HEK293 (cell line): ENCODE measurements around the gene ACACB.

ENCODE experiments used
- CTCF ChIA-PET: fragments of 350-600 bp; formaldehyde crosslinking; extraction: SDS; loops from one replicate; lab custom pipeline; 2021; ENCODE audit warnings: antibody characterized with exemption; lab: Yijun Ruan, JAX
- POLR2A ChIA-PET: fragments of 300-600 bp; formaldehyde crosslinking; extraction: SDS; loops from one replicate; lab custom pipeline; 2020; ENCODE audit warnings: antibody characterized with exemption, inconsistent platforms; lab: Yijun Ruan, JAX
- H3K27ac ChIP-seq: fragments of 200-500 bp; sonication (Bioruptor generic); 2 replicates; pipeline ENCODE4 v1.5.1; 2014; ENCODE audit warnings: low read depth, low read length, control low read depth, inconsistent platforms; ENCODE audit errors: extremely low read depth
- H3K36me3 ChIP-seq, 2 experiments: fragments of 200-500 bp in 1 of 2; sonication (Bioruptor generic) in 1 of 2; 1 replicate in 1 of 2; 2 replicates in 1 of 2; pipeline ENCODE4 v1.5.1; 2014 to 2017; ENCODE audit warnings: inconsistent platforms in 2 of 2, low read length in 2 of 2; ENCODE audit not compliant: control insufficient read depth in 2 of 2, insufficient read depth in 1 of 2
- H3K4me1 ChIP-seq: fragments of 200-500 bp; sonication (Bioruptor generic); 2 replicates; pipeline ENCODE4 v1.5.1; 2014; ENCODE audit warnings: mild to moderate bottlenecking, low read length, inconsistent platforms; ENCODE audit not compliant: control insufficient read depth, insufficient read depth
- H3K4me3 ChIP-seq: 2 replicates; pipeline ENCODE4 v1.5.1; 2011; ENCODE audit warnings: low read depth, mild to moderate bottlenecking, control low read depth, low read length, moderate library complexity
- H3K9me3 ChIP-seq: fragments of 200-500 bp; sonication (Bioruptor generic); 2 replicates; pipeline ENCODE4 v1.5.1; 2014; ENCODE audit warnings: low read depth, low read length, inconsistent platforms; ENCODE audit not compliant: control insufficient read depth, insufficient read depth
- CTCF ChIP-seq: fragments of 450-650 bp; formaldehyde crosslinking; IDR thresholded peaks from 2 replicates; pipeline ENCODE4 v1.5.1; 2016; ENCODE audit warnings: missing biosample characterization, missing genetic modification characterization
- MYNN ChIP-seq: fragments of 450-650 bp; formaldehyde crosslinking; IDR thresholded peaks from 2 replicates; pipeline ENCODE4 v1.5.1; 2016; ENCODE audit warnings: missing biosample characterization, missing genetic modification characterization, borderline replicate concordance
- PRDM1 ChIP-seq: fragments of 450-650 bp; formaldehyde crosslinking; IDR thresholded peaks from 2 replicates; pipeline ENCODE4; 2016; ENCODE audit warnings: missing biosample characterization, missing genetic modification characterization
- TCF7L2 ChIP-seq: IDR thresholded peaks from 2 replicates; pipeline ENCODE4 v1.6.1; 2011; ENCODE audit warnings: low read depth, mild to moderate bottlenecking, inconsistent platforms, low read length, moderate library complexity, borderline replicate concordance
- YY1 ChIP-seq: fragments of 450-650 bp; formaldehyde crosslinking; IDR thresholded peaks from 2 replicates; pipeline ENCODE4 v1.5.1; 2018; ENCODE audit warnings: missing biosample characterization, missing genetic modification characterization
- ZBTB10 ChIP-seq: fragments of 450-650 bp; formaldehyde crosslinking; IDR thresholded peaks from 2 replicates; pipeline ENCODE4 v1.5.1; 2016; ENCODE audit warnings: missing biosample characterization, missing genetic modification characterization
- ZBTB6 ChIP-seq: fragments of 450-650 bp; formaldehyde crosslinking; IDR thresholded peaks from 2 replicates; pipeline ENCODE4 v1.5.1; 2017; ENCODE audit warnings: missing biosample characterization, missing genetic modification characterization
- ZFP3 ChIP-seq: fragments of 450-650 bp; formaldehyde crosslinking; IDR thresholded peaks from 2 replicates; pipeline ENCODE4 v1.5.1; 2016; ENCODE audit warnings: low read depth, missing biosample characterization, missing genetic modification characterization
- ZNF133 ChIP-seq: fragments of 450-650 bp; formaldehyde crosslinking; IDR thresholded peaks from 2 replicates; pipeline ENCODE4 v1.5.1; 2016; ENCODE audit warnings: missing biosample characterization, missing genetic modification characterization
- ZNF19 ChIP-seq: fragments of 450-650 bp; formaldehyde crosslinking; IDR thresholded peaks from 2 replicates; pipeline ENCODE4; 2016; ENCODE audit warnings: missing biosample characterization, missing genetic modification characterization, low read depth
- ZNF248 ChIP-seq: fragments of 450-650 bp; formaldehyde crosslinking; IDR thresholded peaks from 2 replicates; pipeline ENCODE4 v1.5.1; 2017; ENCODE audit warnings: missing biosample characterization, missing genetic modification characterization
- ZNF266 ChIP-seq: fragments of 450-650 bp; formaldehyde crosslinking; IDR thresholded peaks from 2 replicates; pipeline ENCODE4 v1.5.1; 2016; ENCODE audit warnings: missing biosample characterization, missing genetic modification characterization, low read depth
- ZNF292 ChIP-seq: fragments of 450-650 bp; formaldehyde crosslinking; IDR thresholded peaks from 2 replicates; pipeline ENCODE4 v1.5.1; 2016; ENCODE audit warnings: low read depth, missing biosample characterization, missing genetic modification characterization, borderline replicate concordance
- ZNF354C ChIP-seq: fragments of 450-650 bp; formaldehyde crosslinking; IDR thresholded peaks from 2 replicates; pipeline ENCODE4 v1.5.1; 2016; ENCODE audit warnings: missing biosample characterization, missing genetic modification characterization, low read depth, borderline replicate concordance
- ZNF366 ChIP-seq: fragments of 450-650 bp; formaldehyde crosslinking; conservative IDR thresholded peaks from 2 replicates; pipeline ENCODE4 v1.5.1; 2016; ENCODE audit warnings: missing biosample characterization, missing genetic modification characterization
- ZNF391 ChIP-seq: fragments of 450-650 bp; formaldehyde crosslinking; IDR thresholded peaks from 2 replicates; pipeline ENCODE4 v1.5.1; 2016; ENCODE audit warnings: low read depth, missing biosample characterization, missing genetic modification characterization, borderline replicate concordance
- ZNF501 ChIP-seq: fragments of 450-650 bp; formaldehyde crosslinking; IDR thresholded peaks from 2 replicates; pipeline ENCODE4 v1.5.1; 2016; ENCODE audit warnings: missing biosample characterization, missing genetic modification characterization
- ZNF549 ChIP-seq: fragments of 450-650 bp; IDR thresholded peaks from 2 replicates; pipeline ENCODE4 v1.5.1; 2018; ENCODE audit warnings: missing biosample characterization, missing genetic modification characterization, mild to moderate bottlenecking, inconsistent platforms, moderate library complexity
- ZNF585B ChIP-seq: fragments of 450-650 bp; formaldehyde crosslinking; IDR thresholded peaks from 2 replicates; pipeline ENCODE4 v1.5.1; 2016; ENCODE audit warnings: missing biosample characterization, missing genetic modification characterization
- ZNF629 ChIP-seq: fragments of 450-650 bp; formaldehyde crosslinking; IDR thresholded peaks from 2 replicates; pipeline ENCODE4 v1.5.1; 2017; ENCODE audit warnings: missing biosample characterization, missing genetic modification characterization
- ZNF654 ChIP-seq: fragments of 450-650 bp; formaldehyde crosslinking; IDR thresholded peaks from 2 replicates; pipeline ENCODE4 v1.5.1; 2016; ENCODE audit warnings: low read depth, missing biosample characterization, missing genetic modification characterization
- ZNF692 ChIP-seq: fragments of 450-650 bp; formaldehyde crosslinking; IDR thresholded peaks from 2 replicates; pipeline ENCODE4 v1.5.1; 2016; ENCODE audit warnings: missing biosample characterization, missing genetic modification characterization

Gene ACACB

GRCh38 chr12:109234012-109234411, 117.6 kb downstream of the ACACB start:
- POLR2A ChIA-PET, result no interaction called here
- no peaks in the 10 kb centered on the region for H3K9me3 ChIP-seq
- peaks cover 0 to 23% of the 10 kb centered on the region in 2 experiments; a peak in 2 of 3 replicates for H3K36me3 ChIP-seq
- CTCF ChIA-PET, result interaction anchor here (0.6 kb wide), 1 partner anchor 194 kb away, joined by 4 read pairs; no protein-coding TSS in a partner anchor
- no peak overlapping the region for H3K27ac ChIP-seq
- no peaks in the 10 kb centered on the region for H3K4me1 ChIP-seq
- no peak for TF ChIP-seq ZNF585B (tag by site-specific recombination)
- TF ChIP-seq, all 188 proteins: peak for 0
- H3K4me3 ChIP-seq, result no peak overlapping the region

- Histone ChIP-seq H3K4me1 (no peaks in the 10 kb centered on the region), H3K9me3 (no peaks in the 10 kb centered on the region), H3K27ac (no peak overlapping the region), H3K4me3 (no peak overlapping the region), H3K36me3 (peaks cover 0 to 38% of the 10 kb centered on the region in 2 experiments; a peak in 1 of 3 replicates)
- CTCF ChIA-PET, result interaction anchor here (0.6 to 1.5 kb wide), 4 partner anchors 42 to 1327 kb away, joined by 3 to 6 read pairs (median 4); no protein-coding TSS in a partner anchor
- TF ChIP-seq MYNN (tag by site-specific recombination), result no peak
- TF ChIP-seq ZNF292, result no peak
- POLR2A ChIA-PET, result no interaction called here
Observed at GRCh38 chr12:109236257-109236656, 119.9 kb downstream of the ACACB start.

- ChIA-PET POLR2A (no interaction called here), CTCF (interaction anchor here (1.0 kb wide), 1 partner anchor 25 kb away, joined by 3 read pairs; no protein-coding TSS in a partner anchor)
- H3K9me3 ChIP-seq, result no peaks in the 10 kb centered on the region
- no peak for TF ChIP-seq ZNF133 (tag by site-specific recombination)
- TF ChIP-seq ZBTB10 (tag by site-specific recombination), result no peak
- TF ChIP-seq ZNF654 (tag by site-specific recombination), result no peak
- TF ChIP-seq ZNF549 (tag by site-specific recombination), result no peak
- no peak for TF ChIP-seq PRDM1
- no peak for TF ChIP-seq ZBTB6 (tag by site-specific recombination)
- TF ChIP-seq ZNF366, result no peak
- TF ChIP-seq TCF7L2, result no peak
- no peaks in the 10 kb centered on the region for H3K4me1 ChIP-seq
- H3K4me3 ChIP-seq, result no peak overlapping the region
- H3K27ac ChIP-seq, result no peak overlapping the region
- peaks cover 10 to 46% of the 10 kb centered on the region in 2 experiments; a peak in 2 of 3 replicates for H3K36me3 ChIP-seq
Observed at GRCh38 chr12:109239179-109239578, 122.8 kb downstream of the ACACB start.

- H3K9me3 ChIP-seq, result no peaks in the 10 kb centered on the region
- H3K36me3 ChIP-seq, result peaks cover 10 to 47% of the 10 kb centered on the region in 2 experiments; a peak in 2 of 3 replicates
- H3K4me1 ChIP-seq, result no peaks in the 10 kb centered on the region
- no peak overlapping the region for H3K4me3 ChIP-seq
- ChIA-PET POLR2A (no interaction called here), CTCF (no interaction called here)
- no peak overlapping the region for H3K27ac ChIP-seq
- TF ChIP-seq ZNF19, result no peak
- no peak for TF ChIP-seq ZNF692 (tag by site-specific recombination)
- no peak for TF ChIP-seq CTCF (tag by site-specific recombination)
- no peak for TF ChIP-seq ZNF248 (tag by site-specific recombination)
- TF ChIP-seq ZNF354C (tag by site-specific recombination), result no peak
- TF ChIP-seq ZNF629 (tag by site-specific recombination), result no peak
- TF ChIP-seq ZNF501 (tag by site-specific recombination), result no peak
- TF ChIP-seq ZNF391 (tag by site-specific recombination), result no peak
- no peak for TF ChIP-seq YY1 (tag by site-specific recombination)
- no peak for TF ChIP-seq ZNF266
- no peak for TF ChIP-seq ZFP3
Observed at GRCh38 chr12:109239691-109240090, 123.3 kb downstream of the ACACB start.
